Right lobe of liver (tissue), 6 donors: ENCODE measurements around the gene CHMP6. TPM values are rescaled to one million over a fixed set of nuclear protein-coding genes. Genes with fewer than 3 reads are reported as not detected.

Experiments used
- ATAC-seq, 4 donors: fragments of 200-7000 bp; cut with Tn5 transposase; one replicate each; pipeline ENCODE4 v1.9.1; 2020; ENCODE audit warnings: mild to moderate bottlenecking in 4 of 4, moderate library complexity in 4 of 4
- DNase-seq, 3 donors: peaks; one replicate each; pipeline ENCODE4 v3.0.0-alpha.2; 2020
- H3K27ac ChIP-seq, 3 donors: fragments of 200-600 bp; one replicate each; pipeline ENCODE4 v1.8.0; 2022
- H3K27me3 ChIP-seq, 2 donors: fragments of 200-600 bp; one replicate each; pipeline ENCODE4 v1.8.0; 2022
- H3K36me3 ChIP-seq, 4 donors: fragments of 200-600 bp; sonication (generic) in 1 of 4; one replicate each; pipeline versions ENCODE4 v1.5.1 to v1.8.0; 2017 to 2022; ENCODE audit warnings: control low read depth in 1 of 4
- H3K4me1 ChIP-seq, 4 donors: fragments of 200-600 bp; sonication (generic) in 1 of 4; one replicate each; pipeline versions ENCODE4 v1.5.1 to v1.8.0; 2017 to 2022; ENCODE audit warnings: control low read depth in 1 of 4
- H3K4me3 ChIP-seq, 3 donors: fragments of 200-600 bp; one replicate each; pipeline ENCODE4 v1.8.0; 2022
- H3K9me3 ChIP-seq, 4 donors: fragments of 200-600 bp; sonication (generic) in 1 of 4; one replicate each; pipeline versions ENCODE4 v1.5.1 to v1.8.0; 2017 to 2022; ENCODE audit warnings: control low read depth in 1 of 4
- CTCF ChIP-seq, 4 donors: fragments of 200-600 bp in 3 of 4; fragments of 450-650 bp in 1 of 4; IDR thresholded peaks; one replicate each; pipeline versions ENCODE4 v1.5.1 to v1.8.0; 2016 to 2022; ENCODE audit warnings: antibody characterized with exemption in 4 of 4, mild to moderate bottlenecking in 2 of 4
- POLR2A ChIP-seq: fragments of 450-650 bp; IDR thresholded peaks from one replicate; pipeline ENCODE4 v1.6.1; 2017; ENCODE audit warnings: antibody characterized with exemption, mild to moderate bottlenecking
- WGBS: methylation state at CpG from one replicate; pipeline ENCODE4 v1.1.6; 2018; ENCODE audit warnings: low coverage, low lambda C conversion rate; ENCODE audit not compliant: insufficient coverage; ENCODE audit errors: missing lambda C conversion rate; 5-methylcytosine and 5-hydroxymethylcytosine counted together
- intact Hi-C, 2 donors: fragments of 100-400 bp; cut with DNase I; formaldehyde crosslinking; loops; one replicate each; pipeline versions ENCODE4 v1.11.2 to v1.14.1; 2022
- total RNA-seq, 6 experiments: library from RNA; depleted of rRNA in 2 of 6; stranded (reverse); fragments of >200 nt in 2 of 6; fragmentation: NEBNext Ultra II Directional in 3 of 6; extraction: Animal tissue kit (Norgen Biotek cat#: 25700) in 3 of 6; gene quantifications; one replicate each; pipeline versions ENCODE4 v1.1.0 to v1.2.4, GENCODE V29; 2016 to 2023
- donor health status: DM: no; HTN: yes; CAD: no.
- donor health status: DM: no; HTN: no; CAD: no.
- donor health status: DM: no; HTN: no; CAD: no.
- donor health status: DM: no; HTN: yes; CAD: no.
- donor health status: DM: no; HTN: yes; CAD: no.

CHMP6 gene
- total RNA-seq, 6 experiments from 2014 or later: 13.4 to 27.8 (median 15.6) TPM

- no peaks in the 10 kb centered on the region for H3K36me3 ChIP-seq
- WGBS: 56% methylated on average over 25 of the region's 31 CpGs
- no peaks in the 10 kb centered on the region for H3K27me3 ChIP-seq
- no peak overlapping the region for H3K27ac ChIP-seq
- DNase-seq (peak; percentile 49 to 62 (median 54)), ATAC-seq (peak in 1 of 4 donors; percentile 15)
- no peaks in the 10 kb centered on the region for H3K9me3 ChIP-seq
- intact Hi-C loops: loop anchor here (10.0 kb wide), 2 partner anchors 68 to 218 kb away; no protein-coding TSS in a partner anchor
- peaks cover 0 to 26% (median 11%) of the 10 kb centered on the region in 4 donors for H3K4me1 ChIP-seq
- TF ChIP-seq CTCF (IDR thresholded peaks at IDR 0.05): no peak
- no peak for TF ChIP-seq POLR2A
- H3K4me3 ChIP-seq: no peak overlapping the region
Observed at GRCh38 chr17:81026266-81027036, 34.8 kb downstream of the CHMP6 start.

GRCh38 chr17:81027038-81027437 is 35.4 kb downstream of the CHMP6 start:
- Histone ChIP-seq H3K27me3 (no peaks in the 10 kb centered on the region), H3K4me3 (no peak overlapping the region), H3K27ac (no peak overlapping the region), H3K4me1 (peaks cover 0 to 32% (median 13%) of the 10 kb centered on the region in 4 donors), H3K9me3 (no peaks in the 10 kb centered on the region), H3K36me3 (no peaks in the 10 kb centered on the region)
- DNase-seq (peak in 1 of 3 donors; percentile 57), ATAC-seq (no peak)
- intact Hi-C loops: loop anchor here (10.0 kb wide), 2 partner anchors 68 to 218 kb away; no protein-coding TSS in a partner anchor
- WGBS: 75% methylated on average over 7 of the region's 15 CpGs
- TF ChIP-seq CTCF (IDR thresholded peaks at IDR 0.05): no peak
- TF ChIP-seq POLR2A: no peak

GRCh38 chr17:81027591-81028505 is 36.2 kb downstream of the CHMP6 start:
- 38% methylated on average over 9 of the region's 37 CpGs for WGBS
- no peaks in the 10 kb centered on the region for H3K9me3 ChIP-seq
- no peak overlapping the region for H3K27ac ChIP-seq
- TF ChIP-seq CTCF (IDR thresholded peaks at IDR 0.05): no peak
- TF ChIP-seq POLR2A: no peak
- no peaks in the 10 kb centered on the region for H3K27me3 ChIP-seq
- ATAC-seq (no peak), DNase-seq (peak in 2 of 3 donors; percentile 47 to 51)
- H3K4me3 ChIP-seq: no peak overlapping the region
- H3K36me3 ChIP-seq: no peaks in the 10 kb centered on the region
- intact Hi-C loops: loop anchor here (10.0 kb wide), 2 partner anchors 67 to 217 kb away; no protein-coding TSS in a partner anchor
- H3K4me1 ChIP-seq: peaks cover 0 to 40% (median 14%) of the 10 kb centered on the region in 4 donors

GRCh38 chr17:81028506-81028858 is 36.8 kb downstream of the CHMP6 start:
- Histone ChIP-seq H3K4me1 (peaks cover 0 to 44% (median 19%) of the 10 kb centered on the region in 4 donors), H3K4me3 (no peak overlapping the region), H3K27ac (no peak overlapping the region), H3K27me3 (no peaks in the 10 kb centered on the region), H3K36me3 (no peaks in the 10 kb centered on the region), H3K9me3 (no peaks in the 10 kb centered on the region)
- TF ChIP-seq CTCF (IDR thresholded peaks at IDR 0.05) (no peak), POLR2A (no peak)
- WGBS: no CpG with 5 or more reads among the region's 12 CpGs
- intact Hi-C loops: loop anchor here (10.0 kb wide), 2 partner anchors 66 to 216 kb away; no protein-coding TSS in a partner anchor
- ATAC-seq (no peak), DNase-seq (peak in 1 of 3 donors; percentile 51)
